WTC11 (cell line): Measurements from ENCODE around the gene TPST2. TPM values are rescaled to one million over a fixed set of nuclear protein-coding genes. Genes with fewer than 3 reads are reported as not detected.

Experiments
- ATAC-seq: fragments of 200-7000 bp; cut with Tn5 transposase; 2 replicates; pipeline ENCODE4 v1.10.0; 2021; ENCODE audit warnings: mild to moderate bottlenecking, moderate library complexity
- CTCF ChIA-PET: fragments of 300-600 bp; sonication (Branson Sonifier 250); formaldehyde crosslinking; loops from one replicate; lab custom pipeline; 2021; ENCODE audit warnings: antibody characterized with exemption; lab: Charles Lee
- POLR2A ChIA-PET: fragments of 350-600 bp; sonication (Branson Sonifier 250); formaldehyde crosslinking; loops from one replicate; lab custom pipeline; 2021; ENCODE audit warnings: antibody characterized with exemption; lab: Charles Lee
- DNase-seq: peaks from one replicate; pipeline ENCODE4 v3.0.0; 2021; ENCODE audit warnings: low spot score
- H3K27ac Mint-ChIP-seq: 2 replicates; pipeline ENCODE4 v1.8.0; 2021; ENCODE audit warnings: mixed read lengths
- H3K27me3 Mint-ChIP-seq: 2 replicates; pipeline ENCODE4 v1.8.0; 2021; ENCODE audit warnings: low read depth, mild to moderate bottlenecking, moderate library complexity, mixed read lengths
- H3K36me3 Mint-ChIP-seq: 2 replicates; pipeline ENCODE4 v1.8.0; 2021; ENCODE audit warnings: mixed read lengths
- H3K4me1 Mint-ChIP-seq: 2 replicates; pipeline ENCODE4 v1.8.0; 2022; ENCODE audit warnings: mixed read lengths
- H3K4me3 Mint-ChIP-seq: 2 replicates; pipeline ENCODE4 v1.8.0; 2021; ENCODE audit warnings: mild to moderate bottlenecking, moderate library complexity, mixed read lengths
- H3K9me3 Mint-ChIP-seq: 2 replicates; pipeline ENCODE4 v1.8.0; 2021; ENCODE audit warnings: mixed read lengths
- ATF1 ChIP-seq: sonication (generic); formaldehyde crosslinking; IDR thresholded peaks from 2 replicates; pipeline ENCODE4 v1.8.1; 2023; ENCODE audit warnings: mild to moderate bottlenecking, moderate library complexity, missing genetic modification reagents
- ATF3 ChIP-seq: sonication (generic); formaldehyde crosslinking; conservative IDR thresholded peaks from 2 replicates; pipeline ENCODE4 v1.8.1; 2022; ENCODE audit warnings: mild to moderate bottlenecking, missing genetic modification reagents
- CTCF ChIP-seq: fragments of 200-600 bp; IDR thresholded peaks from 2 replicates; pipeline ENCODE4 v1.8.0; 2022; ENCODE audit warnings: antibody characterized with exemption
- FOXJ3 ChIP-seq: sonication (generic); formaldehyde crosslinking; IDR thresholded peaks from 2 replicates; pipeline ENCODE4 v1.9.0; 2021; ENCODE audit warnings: missing genetic modification reagents, mild to moderate bottlenecking, borderline replicate concordance
- IRF1 ChIP-seq: sonication (generic); formaldehyde crosslinking; IDR thresholded peaks from 2 replicates; pipeline ENCODE4 v1.8.0; 2023; ENCODE audit warnings: missing genetic modification reagents
- JUN ChIP-seq: sonication (generic); formaldehyde crosslinking; IDR thresholded peaks from 2 replicates; pipeline ENCODE4 v1.8.0; 2023; ENCODE audit warnings: mild to moderate bottlenecking, missing genetic modification reagents
- KAT7 ChIP-seq: sonication (generic); formaldehyde crosslinking; IDR thresholded peaks from 2 replicates; pipeline ENCODE4 v1.8.1; 2023; ENCODE audit warnings: missing genetic modification reagents, mild to moderate bottlenecking, borderline replicate concordance
- MLX ChIP-seq: sonication (generic); formaldehyde crosslinking; IDR thresholded peaks from 2 replicates; pipeline ENCODE4 v1.8.1; 2023; ENCODE audit warnings: mild to moderate bottlenecking, missing genetic modification reagents, moderate library complexity
- NFATC4 ChIP-seq: fragments of 250-450 bp; sonication (Bioruptor Pico); IDR thresholded peaks from 2 replicates; pipeline ENCODE4 v1.9.0; 2021; ENCODE audit warnings: mild to moderate bottlenecking
- PRDM15 ChIP-seq: sonication (generic); formaldehyde crosslinking; IDR thresholded peaks from 2 replicates; pipeline ENCODE4 v1.8.0; 2022; ENCODE audit warnings: missing genetic modification reagents
- ZNF317 ChIP-seq: sonication (generic); formaldehyde crosslinking; IDR thresholded peaks from 2 replicates; pipeline ENCODE4 v1.8.1; 2023; ENCODE audit warnings: low read depth, mild to moderate bottlenecking, moderate library complexity, missing genetic modification reagents, borderline replicate concordance
- ZSCAN18 ChIP-seq: fragments of 250-450 bp; sonication (Bioruptor Pico); IDR thresholded peaks from 2 replicates; pipeline ENCODE4 v2.1.2; 2022; ENCODE audit warnings: mild to moderate bottlenecking, moderate library complexity
- microRNA-seq: library from miRNA; unstranded; fragments of <30 nt; microRNA quantifications from one replicate; pipeline ENCODE4 v1.2.0, GENCODE V29; 2022; ENCODE audit warnings: borderline number of aligned reads
- total RNA-seq: library from RNA; stranded (reverse); gene quantifications from 3 replicates; pipeline ENCODE4 v1.2.3, GENCODE V29; 2021
- TF ChIP-seq, protein P1 (sequence below): fragments of 250-450 bp; sonication (Bioruptor Pico); IDR thresholded peaks from 2 replicates; pipeline ENCODE4 v1.9.0; 2021; ENCODE audit warnings: mild to moderate bottlenecking, borderline replicate concordance

The TPST2 gene
- total RNA-seq, 1 experiment from 2014 or later, result 84.2 TPM

GRCh38 chr22:26474682-26475081 is 115.2 kb downstream of the TPST2 start:
- H3K4me1 Mint-ChIP-seq, result peaks cover 5% of the 10 kb centered on the region
- H3K27ac Mint-ChIP-seq, result no peak overlapping the region
- no peak for ATAC-seq
- no peaks in the 10 kb centered on the region for H3K9me3 Mint-ChIP-seq
- ChIA-PET POLR2A (no interaction called here), CTCF (no interaction called here)
- H3K36me3 Mint-ChIP-seq, result peaks cover 74% of the 10 kb centered on the region
- H3K4me3 Mint-ChIP-seq, result no peak overlapping the region
- no peak for DNase-seq
- no peaks in the 10 kb centered on the region for H3K27me3 Mint-ChIP-seq
- no peak for TF ChIP-seq IRF1 (CRISPR knock-in tag)
- no peak for TF ChIP-seq FOXJ3
- no peak for TF ChIP-seq KAT7 (CRISPR knock-in tag)
- no peak for TF ChIP-seq NFATC4
- no peak for TF ChIP-seq ZNF317
- TF ChIP-seq PRDM15 (CRISPR knock-in tag), result no peak
- TF ChIP-seq, protein P1, sequence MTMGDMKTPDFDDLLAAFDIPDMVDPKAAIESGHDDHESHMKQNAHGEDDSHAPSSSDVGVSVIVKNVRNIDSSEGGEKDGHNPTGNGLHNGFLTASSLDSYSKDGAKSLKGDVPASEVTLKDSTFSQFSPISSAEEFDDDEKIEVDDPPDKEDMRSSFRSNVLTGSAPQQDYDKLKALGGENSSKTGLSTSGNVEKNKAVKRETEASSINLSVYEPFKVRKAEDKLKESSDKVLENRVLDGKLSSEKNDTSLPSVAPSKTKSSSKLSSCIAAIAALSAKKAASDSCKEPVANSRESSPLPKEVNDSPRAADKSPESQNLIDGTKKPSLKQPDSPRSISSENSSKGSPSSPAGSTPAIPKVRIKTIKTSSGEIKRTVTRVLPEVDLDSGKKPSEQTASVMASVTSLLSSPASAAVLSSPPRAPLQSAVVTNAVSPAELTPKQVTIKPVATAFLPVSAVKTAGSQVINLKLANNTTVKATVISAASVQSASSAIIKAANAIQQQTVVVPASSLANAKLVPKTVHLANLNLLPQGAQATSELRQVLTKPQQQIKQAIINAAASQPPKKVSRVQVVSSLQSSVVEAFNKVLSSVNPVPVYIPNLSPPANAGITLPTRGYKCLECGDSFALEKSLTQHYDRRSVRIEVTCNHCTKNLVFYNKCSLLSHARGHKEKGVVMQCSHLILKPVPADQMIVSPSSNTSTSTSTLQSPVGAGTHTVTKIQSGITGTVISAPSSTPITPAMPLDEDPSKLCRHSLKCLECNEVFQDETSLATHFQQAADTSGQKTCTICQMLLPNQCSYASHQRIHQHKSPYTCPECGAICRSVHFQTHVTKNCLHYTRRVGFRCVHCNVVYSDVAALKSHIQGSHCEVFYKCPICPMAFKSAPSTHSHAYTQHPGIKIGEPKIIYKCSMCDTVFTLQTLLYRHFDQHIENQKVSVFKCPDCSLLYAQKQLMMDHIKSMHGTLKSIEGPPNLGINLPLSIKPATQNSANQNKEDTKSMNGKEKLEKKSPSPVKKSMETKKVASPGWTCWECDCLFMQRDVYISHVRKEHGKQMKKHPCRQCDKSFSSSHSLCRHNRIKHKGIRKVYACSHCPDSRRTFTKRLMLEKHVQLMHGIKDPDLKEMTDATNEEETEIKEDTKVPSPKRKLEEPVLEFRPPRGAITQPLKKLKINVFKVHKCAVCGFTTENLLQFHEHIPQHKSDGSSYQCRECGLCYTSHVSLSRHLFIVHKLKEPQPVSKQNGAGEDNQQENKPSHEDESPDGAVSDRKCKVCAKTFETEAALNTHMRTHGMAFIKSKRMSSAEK (CRISPR knock-in tag), result no peak
- no peak for TF ChIP-seq ATF3
- TF ChIP-seq JUN (CRISPR knock-in tag), result no peak
- TF ChIP-seq ATF1 (CRISPR knock-in tag), result no peak
- TF ChIP-seq MLX (CRISPR knock-in tag), result no peak
- no peak for TF ChIP-seq CTCF
- TF ChIP-seq ZSCAN18, result no peak

Small RNA genes lying within 50 kb of the gene (microRNA-seq; reads per million reads assigned to microRNA genes)
- 12.2 reads per million, percentile 30 among the genes with 10 or more reads in this experiment for gene MIR548J

Other genes starting within 250 kb of the TPST2 start
- gene ASPHD2, start 160.9 kb downstream of the TPST2 start, total RNA-seq, result 7.1 to 8.1 TPM (median 8.0 TPM) in 3 replicates
- gene HPS4, start 106.3 kb downstream of the TPST2 start, total RNA-seq, result 41.1 to 48.1 TPM (median 42.7 TPM) in 3 replicates
- 20.0 to 25.1 TPM (median 22.9 TPM) in 3 replicates for gene SRRD, start 106.3 kb downstream of the TPST2 start, total RNA-seq
- gene TFIP11, start 77.7 kb downstream of the TPST2 start, total RNA-seq, result 24.6 to 26.9 TPM (median 25.7 TPM) in 3 replicates
- 4.0 to 5.1 TPM (median 4.6 TPM) in 3 replicates for gene CRYBB1, start 27.9 kb upstream of the TPST2 start, total RNA-seq
- gene CRYBA4, start 31.8 kb upstream of the TPST2 start, total RNA-seq, result 0.53 to 1.1 TPM (median 0.81 TPM) in 3 replicates
- 50.7 to 61.6 TPM (median 58.2 TPM) in 3 replicates for gene MIAT, start 67.5 kb upstream of the TPST2 start, total RNA-seq